Endothelial cell of umbilical vein (primary cell): ENCODE measurements around the gene MRPS16. TPM values are rescaled to one million over a fixed set of nuclear protein-coding genes. Genes with fewer than 3 reads are reported as not detected.

Experiments used
- BruUV-seq: library from RNA; stranded (reverse); fragments of 400-500 nt; replicated peaks from 2 replicates; lab custom pipeline; 2021; lab: Mats Ljungman, UMichigan
- CTCF ChIA-PET: fragments of 300-600, 350-600 bp; sonication (Branson Sonifier 250); formaldehyde crosslinking; loops from one replicate; lab custom pipeline; 2021; ENCODE audit warnings: antibody characterized with exemption, inconsistent platforms; lab: Charles Lee
- POLR2A ChIA-PET: fragments of 300-600, 350-600 bp; sonication (Branson Sonifier 250); formaldehyde crosslinking; loops from one replicate; lab custom pipeline; 2021; ENCODE audit warnings: antibody characterized with exemption, inconsistent platforms; lab: Charles Lee
- DNase-seq: peaks from one replicate; pipeline ENCODE4 v3.0.0-alpha.2; 2011; ENCODE audit warnings: low read depth, low spot score
- FAIRE-seq: peaks from 2 replicates; lab custom pipeline; 2011; peaks lifted over from hg19 to GRCh38; lab: Jason Lieb, UNC
- H2AFZ ChIP-seq: 2 replicates; pipeline ENCODE4 v1.6.0; 2012; ENCODE audit warnings: low read depth, low read length, control low read depth, inconsistent platforms
- H3K27ac ChIP-seq: 2 replicates; pipeline ENCODE4 v1.5.1; 2011; ENCODE audit warnings: low read depth, mild to moderate bottlenecking, control low read depth, low read length, moderate library complexity; ENCODE audit not compliant: insufficient read depth
- H3K27me3 ChIP-seq, 2 experiments: 2 replicates each; pipeline versions ENCODE4 v1.6.0 to v1.6.1; 2011; ENCODE audit warnings: low read length in 2 of 2, mixed read lengths in 1 of 2; ENCODE audit not compliant: control insufficient read depth in 2 of 2, insufficient read depth in 2 of 2
- H3K36me3 ChIP-seq, 2 experiments: 2 replicates in 1 of 2; 3 replicates in 1 of 2; pipeline ENCODE4 v1.5.1; 2011; ENCODE audit warnings: low read length in 2 of 2, mild to moderate bottlenecking in 1 of 2, moderate library complexity in 1 of 2; ENCODE audit not compliant: control insufficient read depth in 2 of 2, insufficient read depth in 2 of 2; ENCODE audit errors: extremely low read depth in 1 of 2
- H3K4me1 ChIP-seq: 3 replicates; pipeline ENCODE4 v1.5.1; 2011; ENCODE audit warnings: mild to moderate bottlenecking, low read length; ENCODE audit not compliant: control insufficient read depth, insufficient read depth; ENCODE audit errors: extremely low read depth
- H3K4me2 ChIP-seq: 2 replicates; pipeline ENCODE4 v1.6.1; 2011; ENCODE audit warnings: low read length, control low read depth, mixed read lengths; ENCODE audit not compliant: insufficient read depth
- H3K4me3 ChIP-seq, 3 experiments: fragments of 200-600 bp in 1 of 3; sonication (generic), shearing (Covaris generic) in 1 of 3; replicated peaks in 1 of 3; 2 replicates each; pipeline ENCODE4 v1.5.1; 2011 to 2016; ENCODE audit warnings: control low read depth in 3 of 3, low read length in 3 of 3, mild to moderate bottlenecking in 2 of 3, inconsistent platforms in 1 of 3, low read depth in 1 of 3, moderate library complexity in 1 of 3; ENCODE audit not compliant: insufficient read depth in 1 of 3
- H3K79me2 ChIP-seq: 2 replicates; pipeline ENCODE4 v1.6.0; 2012; ENCODE audit warnings: low read length, inconsistent platforms; ENCODE audit not compliant: control insufficient read depth, insufficient read depth
- H3K9ac ChIP-seq: replicated peaks from 2 replicates; pipeline ENCODE3; 2011; ENCODE audit warnings: low read length, control low read depth; ENCODE audit not compliant: insufficient read depth; ENCODE audit errors: extremely low read depth
- H3K9me1 ChIP-seq: replicated peaks from 3 replicates; pipeline ENCODE4 v1.6.0; 2011; ENCODE audit warnings: mild to moderate bottlenecking, low read length; ENCODE audit not compliant: control insufficient read depth, insufficient read depth; ENCODE audit errors: extremely low read depth
- H3K9me3 ChIP-seq: replicated peaks from 2 replicates; pipeline ENCODE4 v1.5.1; 2012; ENCODE audit warnings: low read length, inconsistent platforms; ENCODE audit not compliant: control insufficient read depth, insufficient read depth
- H4K20me1 ChIP-seq: replicated peaks from 2 replicates; pipeline ENCODE3; 2011; ENCODE audit warnings: mild to moderate bottlenecking, low read length; ENCODE audit not compliant: control insufficient read depth, insufficient read depth; ENCODE audit errors: extremely low read depth
- EZH2 ChIP-seq: IDR thresholded peaks from 2 replicates; pipeline ENCODE4 v1.6.1; 2012; ENCODE audit warnings: borderline replicate concordance, low read depth, mild to moderate bottlenecking, moderate library complexity, low read length, inconsistent platforms; ENCODE audit not compliant: severe bottlenecking
- FOS ChIP-seq: IDR thresholded peaks from 2 replicates; pipeline ENCODE4 v1.6.1; 2011; ENCODE audit warnings: mild to moderate bottlenecking, low read length, moderate library complexity, borderline replicate concordance; ENCODE audit not compliant: insufficient read depth
- GATA2 ChIP-seq: IDR thresholded peaks from 2 replicates; pipeline ENCODE4 v1.7.0; 2011; ENCODE audit warnings: low read depth, mild to moderate bottlenecking, moderate library complexity, mixed read lengths, low read length; ENCODE audit not compliant: insufficient read length, insufficient read depth
- JUN ChIP-seq: IDR thresholded peaks from 2 replicates; pipeline ENCODE4 v1.6.1; 2011; ENCODE audit warnings: borderline replicate concordance, low read depth; ENCODE audit not compliant: insufficient read length, insufficient read depth
- MYC ChIP-seq: IDR thresholded peaks from one replicate; pipeline ENCODE4 v1.6.1; 2011; ENCODE audit warnings: mild to moderate bottlenecking, low read depth, low read length
- POLR2A ChIP-seq: IDR thresholded peaks from 2 replicates; pipeline ENCODE4 v1.6.1; 2012; ENCODE audit warnings: low read depth, mild to moderate bottlenecking, control low read depth, low read length
- POLR2AphosphoS5 ChIP-seq: IDR thresholded peaks from 2 replicates; pipeline ENCODE4 v1.6.1; 2012; ENCODE audit warnings: low read depth, mild to moderate bottlenecking, control low read depth, low read length, moderate library complexity; ENCODE audit not compliant: insufficient read depth
- dilution Hi-C: fragments of 300-500 bp; cut with MboI; formaldehyde crosslinking; loops from one replicate; pipeline ENCODE4 v1.15.0; 2019; ENCODE audit warnings: low sequenced_read_pairs; ENCODE audit not compliant: extremely low pct_ligation_motif_present
- intact Hi-C: fragments of 100-400 bp; cut with micrococcal nuclease; formaldehyde crosslinking; loops from one replicate; pipeline ENCODE4 v1.10.0; 2022
- polyA plus RNA-seq, 4 experiments: library from polyadenylated mRNA; depleted of rRNA in 3 of 4; stranded (reverse) in 3 of 4; unstranded in 1 of 4; fragments of >200 nt; gene quantifications; 2 replicates each; pipeline versions ENCODE4 v1.2.1 to v1.2.3, GENCODE V29; 2011 to 2012; ENCODE audit warnings: missing spikeins in 1 of 4
- total RNA-seq: library from RNA; stranded (reverse); gene quantifications from 2 replicates; pipeline ENCODE4 v1.2.3, GENCODE V29; 2021
- TF ChIP-seq, protein P1 (sequence below): IDR thresholded peaks from 2 replicates; pipeline ENCODE4 v1.6.1; 2011; ENCODE audit not compliant: insufficient read depth, insufficient read length
- TF ChIP-seq, protein P2 (sequence below), 2 donors: IDR thresholded peaks; 1 replicate in 1 of 2; 2 replicates in 1 of 2; pipeline ENCODE4 v1.5.1; 2011; ENCODE audit warnings: low read length in 2 of 2, mild to moderate bottlenecking in 2 of 2, moderate library complexity in 2 of 2, control low read depth in 1 of 2, inconsistent platforms in 1 of 2, low read depth in 1 of 2; ENCODE audit not compliant: insufficient read depth in 1 of 2; ENCODE audit errors: extremely low read depth in 1 of 2

MRPS16 gene
- total and polyA plus RNA-seq, 2 donors (not counting 3 experiments of a cell fraction or from before 2014, with no cell fraction given) = 86.0 to 161 TPM

DNA sequence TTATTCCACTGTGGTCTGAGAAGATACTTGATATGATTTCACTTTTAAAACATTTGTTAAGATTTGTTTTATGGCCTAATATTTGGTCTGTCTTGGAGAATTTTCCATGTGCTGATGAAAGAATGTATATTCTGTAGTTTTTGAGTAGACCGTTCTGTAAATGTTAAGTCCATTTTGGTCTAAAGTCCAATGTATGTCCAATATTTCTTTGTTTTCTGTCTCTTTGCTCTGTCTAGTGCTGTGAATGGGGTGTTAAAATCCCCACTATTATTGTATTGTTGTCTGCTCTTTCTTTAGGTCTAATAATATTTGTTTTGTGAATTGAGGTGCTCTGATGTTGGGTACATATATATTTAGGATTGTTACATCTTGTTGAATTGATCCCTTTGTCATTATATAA, 36.7 kb downstream of the MRPS16 start:
- DNase-seq (no peak), FAIRE-seq (no peak)
- H3K9ac ChIP-seq = no peak overlapping the region
- dilution Hi-C loops (no loop called here), intact Hi-C loops (no loop called here)
- no TSS peak for BruUV-seq
- H3K27me3 ChIP-seq = no peaks in the 10 kb centered on the region
- H2AFZ ChIP-seq = no peak overlapping the region
- CTCF ChIA-PET = no interaction called here
- no peaks in the 10 kb centered on the region for H3K9me3 ChIP-seq
- POLR2A ChIA-PET = no interaction called here
- no peaks in the 10 kb centered on the region for H4K20me1 ChIP-seq
- H3K4me1 ChIP-seq = no peaks in the 10 kb centered on the region
- no peak overlapping the region for H3K4me3 ChIP-seq
- no peaks in the 10 kb centered on the region for H3K79me2 ChIP-seq
- no peak overlapping the region for H3K27ac ChIP-seq
- no peaks in the 10 kb centered on the region for H3K9me1 ChIP-seq
- no peak for TF ChIP-seq POLR2A
- no peak overlapping the region for H3K4me2 ChIP-seq
- H3K36me3 ChIP-seq = peaks cover 2 to 3% of the 10 kb centered on the region in 2 experiments

DNA sequence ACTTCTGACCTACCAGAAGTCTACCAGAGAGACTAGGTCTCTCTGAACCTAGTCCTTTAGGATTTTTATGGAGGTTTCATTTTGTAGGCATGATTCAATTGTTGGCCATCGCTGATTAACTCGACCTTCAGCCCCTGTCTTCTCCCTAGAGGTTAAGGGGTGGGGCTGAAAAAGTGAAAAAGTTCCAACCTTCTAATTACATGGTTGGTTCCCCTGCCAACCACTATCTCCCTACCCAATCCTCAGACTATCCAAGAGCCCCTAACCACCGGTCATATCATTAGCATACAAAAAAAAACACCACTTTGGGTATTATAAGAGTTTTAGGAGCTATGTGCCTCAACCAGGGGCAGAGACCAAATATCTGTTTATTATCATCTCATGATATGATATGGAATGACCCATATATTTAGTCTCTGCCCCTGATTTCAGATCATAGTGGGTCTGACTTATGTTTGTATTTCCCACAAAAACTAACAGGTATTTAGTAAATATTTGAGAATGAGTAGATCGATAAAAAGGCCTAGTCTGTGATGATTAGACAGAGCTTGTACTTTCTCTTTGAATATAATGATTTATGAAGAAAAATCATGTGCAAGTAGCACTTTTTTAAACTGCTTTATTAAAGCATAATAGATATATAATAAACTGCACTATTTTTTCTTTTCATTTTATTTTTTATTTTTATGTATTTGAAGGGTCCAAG, 41.2 kb downstream of the MRPS16 start:
- Histone ChIP-seq H3K4me1 (no peaks in the 10 kb centered on the region), H3K79me2 (no peaks in the 10 kb centered on the region), H3K4me3 (no peak overlapping the region), H4K20me1 (no peaks in the 10 kb centered on the region), H3K9me1 (no peaks in the 10 kb centered on the region), H3K9ac (no peak overlapping the region), H3K27me3 (no peaks in the 10 kb centered on the region), H2AFZ (no peak overlapping the region), H3K9me3 (no peaks in the 10 kb centered on the region), H3K4me2 (no peak overlapping the region), H3K27ac (no peak overlapping the region), H3K36me3 (peaks cover 0 to 2% of the 10 kb centered on the region in 2 experiments)
- ChIA-PET POLR2A (no interaction called here), CTCF (interaction anchor here (0.9 kb wide), 1 partner anchor 47 kb away, joined by 3 read pairs; no protein-coding TSS in a partner anchor)
- dilution Hi-C loops (no loop called here), intact Hi-C loops (no loop called here)
- FAIRE-seq (no peak), DNase-seq (no peak)
- no peak for TF ChIP-seq MYC
- no peak for TF ChIP-seq FOS
- TF ChIP-seq POLR2AphosphoS5 = no peak
- no peak for TF ChIP-seq EZH2
- TF ChIP-seq, protein P1, sequence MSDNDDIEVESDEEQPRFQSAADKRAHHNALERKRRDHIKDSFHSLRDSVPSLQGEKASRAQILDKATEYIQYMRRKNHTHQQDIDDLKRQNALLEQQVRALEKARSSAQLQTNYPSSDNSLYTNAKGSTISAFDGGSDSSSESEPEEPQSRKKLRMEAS = no peak
- TF ChIP-seq, protein P2, sequence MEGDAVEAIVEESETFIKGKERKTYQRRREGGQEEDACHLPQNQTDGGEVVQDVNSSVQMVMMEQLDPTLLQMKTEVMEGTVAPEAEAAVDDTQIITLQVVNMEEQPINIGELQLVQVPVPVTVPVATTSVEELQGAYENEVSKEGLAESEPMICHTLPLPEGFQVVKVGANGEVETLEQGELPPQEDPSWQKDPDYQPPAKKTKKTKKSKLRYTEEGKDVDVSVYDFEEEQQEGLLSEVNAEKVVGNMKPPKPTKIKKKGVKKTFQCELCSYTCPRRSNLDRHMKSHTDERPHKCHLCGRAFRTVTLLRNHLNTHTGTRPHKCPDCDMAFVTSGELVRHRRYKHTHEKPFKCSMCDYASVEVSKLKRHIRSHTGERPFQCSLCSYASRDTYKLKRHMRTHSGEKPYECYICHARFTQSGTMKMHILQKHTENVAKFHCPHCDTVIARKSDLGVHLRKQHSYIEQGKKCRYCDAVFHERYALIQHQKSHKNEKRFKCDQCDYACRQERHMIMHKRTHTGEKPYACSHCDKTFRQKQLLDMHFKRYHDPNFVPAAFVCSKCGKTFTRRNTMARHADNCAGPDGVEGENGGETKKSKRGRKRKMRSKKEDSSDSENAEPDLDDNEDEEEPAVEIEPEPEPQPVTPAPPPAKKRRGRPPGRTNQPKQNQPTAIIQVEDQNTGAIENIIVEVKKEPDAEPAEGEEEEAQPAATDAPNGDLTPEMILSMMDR (IDR thresholded peaks at IDR 0.05; ENCODE audit: extremely low read depth in 1 of 2, insufficient read depth in 1 of 2, low read depth in 1 of 2, low read length in 2 of 2) = no peak
- no peak for TF ChIP-seq GATA2
- no peak for TF ChIP-seq JUN
- no peak for TF ChIP-seq POLR2A
- no TSS peak for BruUV-seq
